ENCODE results near the gene EFTUD2. TPM values are rescaled to one million over a fixed set of nuclear protein-coding genes. Genes with fewer than 3 reads are reported as not detected.
A peak's percentile ranks its signal among the peaks of the same experiment; 100 is the strongest.

EFTUD2 gene
- total and polyA plus RNA-seq, 2 of the 4 experiments (the other 2 are of a cell fraction), result 72.5 to 126 TPM

- Histone ChIP-seq H3K9me3 (ENCODE audit: control insufficient read depth, insufficient read depth, low read length) (no peaks in the 10 kb centered on the region), H4K91ac (ENCODE audit: insufficient read depth, low read depth, low read length) (peak within 1 kb of the TSS; percentile 90), H3K9ac (ENCODE audit: low read depth, low read length) (peak within 1 kb of the TSS; percentile 86), H3K4me2 (ENCODE audit: low read depth, low read length) (peak within 1 kb of the TSS; percentile 98), H2AK5ac (ENCODE audit: low read depth, low read length) (peak within 1 kb of the TSS; percentile 96), H4K5ac (ENCODE audit: low read depth, low read length) (peak within 1 kb of the TSS; percentile 92), H3K4me1 (ENCODE audit: control insufficient read depth, insufficient read depth, low read length) (peaks cover 4% of the 10 kb centered on the region; the same call in 1 of the 2 replicates), H3K4ac (ENCODE audit: low read depth, low read length) (peak within 1 kb of the TSS; percentile 90), H2AFZ (replicated peaks; ENCODE audit: low read length, poor library complexity) (peak within 1 kb of the TSS; percentile 93), H2BK5ac (ENCODE audit: low read depth, low read length, poor library complexity, severe bottlenecking) (peak within 1 kb of the TSS; percentile 82), H3K9me1 (ENCODE audit: insufficient read depth, low read length) (no peaks in the 10 kb centered on the region; the same call in 1 of the 2 replicates), H3K14ac (replicated peaks; ENCODE audit: low read depth, low read length) (peak within 1 kb of the TSS; percentile 96), H2BK20ac (ENCODE audit: low read depth, low read length) (peak within 1 kb of the TSS; percentile 64; the same call in 1 of the 2 replicates), H3K27me3 (ENCODE audit: control insufficient read depth, insufficient read depth, low read length) (no peaks in the 10 kb centered on the region), H3K4me3 (ENCODE audit: insufficient read depth, low read depth, low read length) (peak within 1 kb of the TSS; percentile 60), H3K18ac (ENCODE audit: low read depth, low read length) (peak within 1 kb of the TSS; percentile 66), H2BK15ac (ENCODE audit: low read depth, low read length) (peak within 1 kb of the TSS; percentile 57; the same call in 1 of the 3 replicates), H2AK9ac (replicated peaks; ENCODE audit: low read depth, low read length, poor library complexity) (peak within 1 kb of the TSS; percentile 98), H4K20me1 (ENCODE audit: insufficient read depth, low read length) (peaks cover 3% of the 10 kb centered on the region; the same call in 1 of the 2 replicates), H3K36me3 (ENCODE audit: control insufficient read depth, insufficient read depth, low read length) (no peaks in the 10 kb centered on the region), H2BK120ac (ENCODE audit: low read depth, low read length) (peak within 1 kb of the TSS; percentile 57), H4K8ac (ENCODE audit: low read depth in 2 of 2, low read length in 2 of 2) (peak within 1 kb of the TSS; percentile 98 to 99), H3K23ac (ENCODE audit: low read depth, low read length) (peak within 1 kb of the TSS; percentile 96), H3K56ac (ENCODE audit: extremely low read depth, insufficient read depth, low read length) (peak within 1 kb of the TSS; percentile 90), H3K27ac (ENCODE audit: insufficient read depth, low read length) (peak within 1 kb of the TSS; percentile 84), H3K79me1 (ENCODE audit: low read depth in 1 of 2, low read length in 2 of 2) (peaks cover 7 to 24% of the 10 kb centered on the region in 2 experiments; a peak in 3 of 4 replicates)
- BruUV-seq (replicated peaks), result TSS peak; percentile 72
- in situ Hi-C loops (cut with MboI; ENCODE audit: low sequenced_read_pairs), result no loop called here
- ChIA-PET CTCF (no interaction called here), POLR2A (ENCODE audit: unreplicated experiment) (no interaction called here)
- DNase-seq (peak; percentile 95), ATAC-seq (ENCODE audit: low read depth) (peak; percentile 97)
- intact Hi-C loops (cut with micrococcal nuclease), result no loop called here
- dilution Hi-C loops (cut with HindIII; ENCODE audit: low sequenced_read_pairs, unreplicated experiment), result no loop called here
- 13% methylated on average over 16 of the region's 62 CpGs; no CpG with 5 or more reads in 1 of the 2 experiments for WGBS, 2 experiments (ENCODE audit: extremely low coverage in 2 of 2, insufficient read length in 1 of 2)
- TF ChIP-seq MAZ (IDR thresholded peaks at IDR 0.05; ENCODE audit: borderline replicate concordance, low read depth, low read length), result no peak
- no peak for TF ChIP-seq NFE2L2 (IDR thresholded peaks at IDR 0.05; ENCODE audit: low read depth, low read length)
- TF ChIP-seq RAD21 (IDR thresholded peaks at IDR 0.05; ENCODE audit: low read length), result no peak
- TF ChIP-seq POLR2A (IDR thresholded peaks at IDR 0.05; ENCODE audit: low read depth, low read length), result peak; percentile 74; the same call in 1 of the 2 replicates
- TF ChIP-seq BHLHE40 (IDR thresholded peaks at IDR 0.05; ENCODE audit: low read depth, low read length), result no peak
- TF ChIP-seq CTCF (conservative IDR thresholded peaks at IDR 0.05; ENCODE audit: low read depth, low read length), result no peak
- no peak for TF ChIP-seq RFX5 (IDR thresholded peaks at IDR 0.05; ENCODE audit: low read depth, low read length)
- no peak for TF ChIP-seq SMC3 (IDR thresholded peaks at IDR 0.05; ENCODE audit: low read depth, low read length)
- peak; percentile 95 for TF ChIP-seq MXI1 (IDR thresholded peaks at IDR 0.05; ENCODE audit: borderline replicate concordance, low read depth, low read length)
- TF ChIP-seq FOS (IDR thresholded peaks at IDR 0.05; ENCODE audit: low read depth, low read length), result peak; percentile 37; the same call in 1 of the 2 replicates
- TF ChIP-seq MAFK (IDR thresholded peaks at IDR 0.05; ENCODE audit: low read depth, low read length), result no peak
- TF ChIP-seq CEBPB (IDR thresholded peaks at IDR 0.05; ENCODE audit: low read depth, low read length), result peak; percentile 86
- no peak for TF ChIP-seq USF2 (IDR thresholded peaks at IDR 0.05; ENCODE audit: low read depth, low read length)
- TF ChIP-seq RCOR1 (IDR thresholded peaks at IDR 0.05; ENCODE audit: insufficient replicate concordance, low read length), result no peak
Measured at GRCh38 chr17:44947461-44948314, 48.4 kb upstream of the EFTUD2 start, which contains the start of gene KIF18B. KIF18B (minus strand) TSS chr17:44947773; CDS start chr17:44936344, 11,429 bp downstream.

Data from IMR-90 (cell line).